ENCODE data around the gene TNFSF12. TPM values are rescaled to one million over a fixed set of nuclear protein-coding genes. Genes with fewer than 3 reads are reported as not detected.
A peak's percentile ranks its signal among the peaks of the same experiment; 100 is the strongest.

Gene TNFSF12
- total RNA-seq, 1 experiment from 2014 or later: 8.1 TPM

GRCh38 chr17:7579834-7580603, 31.2 kb downstream of the TNFSF12 start:
- H3K27me3 Mint-ChIP-seq (ENCODE audit: low read depth): no peaks in the 10 kb centered on the region
- peaks cover 64% of the 10 kb centered on the region for H3K4me1 Mint-ChIP-seq
- POLR2A ChIA-PET: interaction anchor here (0.8 to 2.6 kb wide), 3 partner anchors 10 to 107 kb away, joined by 3 to 17 read pairs (median 12); partner anchors contain the start of genes SOX15, TP53 and WRAP53

More at GRCh38 chr17:7579834-7580603, 31.2 kb downstream of the TNFSF12 start:
- H3K9me3 Mint-ChIP-seq: no peaks in the 10 kb centered on the region
- H3K27ac Mint-ChIP-seq: peak overlapping the region; percentile 75
- CTCF ChIA-PET: interaction anchor here (1.3 to 4.3 kb wide), 6 partner anchors 10 to 108 kb away, joined by 3 to 36 read pairs (median 7); partner anchors contain the start of genes SOX15, TP53 and WRAP53
- H3K4me3 Mint-ChIP-seq: no peak overlapping the region
- TF ChIP-seq ERG (CRISPR knock-in tag; IDR thresholded peaks at IDR 0.05) (no peak), ZNF232 (CRISPR knock-in tag; IDR thresholded peaks at IDR 0.05) (no peak), CDX4 (CRISPR knock-in tag; IDR thresholded peaks at IDR 0.05; ENCODE audit: borderline replicate concordance) (no peak), ZMAT4 (CRISPR knock-in tag; IDR thresholded peaks at IDR 0.05) (no peak), CREM (CRISPR knock-in tag; IDR thresholded peaks at IDR 0.05) (no peak), FOXK1 (CRISPR knock-in tag; IDR thresholded peaks at IDR 0.05) (no peak), FOXP1 (CRISPR knock-in tag; IDR thresholded peaks at IDR 0.05; ENCODE audit: borderline replicate concordance) (no peak), TP53 (CRISPR knock-in tag; IDR thresholded peaks at IDR 0.05) (no peak), ATF6 (CRISPR knock-in tag; IDR thresholded peaks at IDR 0.05) (no peak), FOXP4 (CRISPR knock-in tag; IDR thresholded peaks at IDR 0.05) (no peak), TEAD1 (CRISPR knock-in tag; IDR thresholded peaks at IDR 0.05) (no peak), ETV6 (CRISPR knock-in tag; IDR thresholded peaks at IDR 0.05) (no peak)
- H3K36me3 Mint-ChIP-seq: peaks cover 43% of the 10 kb centered on the region
- DNase-seq (ENCODE audit: low spot score) (no peak), ATAC-seq (no peak)

Data from WTC11 (cell line).